K562 (cell line): ENCODE data around the gene TMEM203. TPM values are rescaled to one million over a fixed set of nuclear protein-coding genes. Genes with fewer than 3 reads are reported as not detected.
A peak's percentile ranks its signal among the peaks of the same experiment; 100 is the strongest.

Experiments
- ATAC-seq: fragments of 200-7000 bp; cut with Tn5 transposase; 3 replicates; pipeline ENCODE4 v1.9.1; 2020; ENCODE audit warnings: moderate library complexity
- BruUV-seq: library from RNA; stranded (reverse); fragments of 400-500 nt; replicated peaks from 2 replicates; lab custom pipeline; 2021; lab: Mats Ljungman, UMichigan
- CTCF ChIA-PET: fragments of 300-600 bp; formaldehyde crosslinking; extraction: SDS; loops from one replicate; lab custom pipeline; 2021; ENCODE audit warnings: low intra/inter-chr PET ratio; lab: Yijun Ruan, JAX
- POLR2A ChIA-PET: fragments of 300-600, 350-650 bp; sonication (Branson Sonifier 250); formaldehyde crosslinking; extraction: SDS; loops from one replicate; lab custom pipeline; 2021; ENCODE audit warnings: antibody characterized with exemption, inconsistent platforms; lab: Yijun Ruan, JAX
- DNase-seq, 4 experiments: peaks; one replicate each; pipeline versions ENCODE4 v3.0.0 to v3.0.0-alpha.2; 2011 to 2018; ENCODE audit warnings: low spot score in 3 of 4, mixed read lengths in 3 of 4; ENCODE audit errors: extremely low read depth in 1 of 4
- FAIRE-seq: peaks from 2 replicates; lab custom pipeline; 2011; peaks lifted over from hg19 to GRCh38; lab: Jason Lieb, UNC
- H2AFZ ChIP-seq: 2 replicates; pipeline ENCODE4 v1.6.0; 2011; ENCODE audit warnings: low read depth, low read length, control low read depth, inconsistent platforms
- H3K27ac ChIP-seq: fragments of 200-600 bp; 3 replicates; pipeline ENCODE4 v1.8.0; 2011; ENCODE audit warnings: low read depth, mild to moderate bottlenecking, control low read depth, inconsistent platforms, low read length, moderate library complexity, mixed read lengths; ENCODE audit errors: extremely low read depth
- H3K27me3 ChIP-seq, 2 experiments: fragments of 300-600 bp in 1 of 2; 2 replicates in 1 of 2; 3 replicates in 1 of 2; pipeline versions ENCODE4 v1.6.0 to v1.8.0; 2011; ENCODE audit warnings: inconsistent platforms in 2 of 2, low read length in 2 of 2, mild to moderate bottlenecking in 1 of 2, mixed read lengths in 1 of 2, moderate library complexity in 1 of 2; ENCODE audit not compliant: control insufficient read depth in 2 of 2, insufficient read depth in 2 of 2
- H3K36me3 ChIP-seq: fragments of 300-600 bp; 3 replicates; pipeline ENCODE4 v1.8.0; 2011; ENCODE audit warnings: mild to moderate bottlenecking, low read length, inconsistent platforms; ENCODE audit not compliant: control insufficient read depth, insufficient read depth
- H3K4me1 ChIP-seq, 2 experiments: fragments of 200-600 bp in 1 of 2; replicated peaks in 1 of 2; 2 replicates in 1 of 2; 3 replicates in 1 of 2; pipeline versions ENCODE4 v1.5.1 to v1.8.0; 2011; ENCODE audit warnings: inconsistent platforms in 2 of 2, low read length in 2 of 2, mild to moderate bottlenecking in 1 of 2, mixed read lengths in 1 of 2, moderate library complexity in 1 of 2; ENCODE audit not compliant: control insufficient read depth in 2 of 2, insufficient read depth in 2 of 2
- H3K4me2 ChIP-seq: 2 replicates; pipeline ENCODE4 v1.6.1; 2011; ENCODE audit warnings: low read length, control low read depth, inconsistent platforms, mixed read lengths; ENCODE audit not compliant: insufficient read depth
- H3K4me3 ChIP-seq: fragments of 200-600 bp; sonication (generic), shearing (Covaris generic); 2 replicates; pipeline ENCODE4 v1.5.1; 2016; ENCODE audit warnings: control low read depth, inconsistent platforms
- H3K79me2 ChIP-seq: fragments of 200-600 bp; 3 replicates; pipeline ENCODE4 v1.8.0; 2011; ENCODE audit warnings: low read length, inconsistent platforms; ENCODE audit not compliant: control insufficient read depth, insufficient read depth
- H3K9ac ChIP-seq, 2 experiments: 2 replicates each; pipeline versions ENCODE4 v1.6.0 to v1.6.1; 2011; ENCODE audit warnings: low read depth in 2 of 2, low read length in 2 of 2, control low read depth in 1 of 2, inconsistent platforms in 1 of 2, mild to moderate bottlenecking in 1 of 2, mixed read lengths in 1 of 2; ENCODE audit not compliant: insufficient read depth in 1 of 2
- H3K9me1 ChIP-seq: one replicate; pipeline ENCODE4 v1.6.0; 2011; ENCODE audit warnings: inconsistent platforms, mild to moderate bottlenecking, low read length, moderate library complexity; ENCODE audit not compliant: control insufficient read depth, insufficient read depth
- H3K9me3 ChIP-seq: replicated peaks from 2 replicates; pipeline ENCODE4 v1.5.1; 2011; ENCODE audit warnings: low read depth, low read length, inconsistent platforms; ENCODE audit not compliant: control insufficient read depth, insufficient read depth
- H4K20me1 ChIP-seq: replicated peaks from 2 replicates; pipeline ENCODE4 v1.6.1; 2011; ENCODE audit warnings: low read length, inconsistent platforms, mixed read lengths; ENCODE audit not compliant: control insufficient read depth, insufficient read depth
- BRD9 ChIP-seq: fragments of 450-650 bp; IDR thresholded peaks from 2 replicates; pipeline ENCODE4 v1.6.1; 2018; ENCODE audit warnings: low read depth; ENCODE audit not compliant: partially characterized antibody
- SNRNP70 ChIP-seq: fragments of 200-400 bp; formaldehyde crosslinking; optimal IDR thresholded peaks from 2 replicates; pipeline ENCODE3; 2017; ENCODE audit warnings: low read depth, low read length
- ZC3H8 ChIP-seq: fragments of 450-650 bp; IDR thresholded peaks from 2 replicates; pipeline ENCODE4 v1.6.1; 2017
- WGBS: fragments of 100-300 bp; shearing (Covaris generic); methylation state at CpG from one replicate; pipeline ENCODE4 v1.1.6; 2016; ENCODE audit warnings: low coverage, mixed read lengths; ENCODE audit not compliant: insufficient coverage; ENCODE audit errors: missing lambda C conversion rate; 5-methylcytosine and 5-hydroxymethylcytosine counted together
- in situ Hi-C: fragments of 300-500 bp; cut with MboI; formaldehyde crosslinking; loops from 4 replicates; pipeline ENCODE4 v1.15.0; 2018; ENCODE audit warnings: inconsistent platforms, mixed read lengths
- intact Hi-C: fragments of 100-400 bp; cut with micrococcal nuclease; formaldehyde crosslinking; loops from 2 replicates; pipeline ENCODE4 v1.14.2; 2022
- polyA plus RNA-seq, 8 experiments: library from polyadenylated mRNA; depleted of rRNA in 4 of 8; stranded (reverse) in 5 of 8; unstranded in 3 of 8; fragments of >200 nt; fragmentation: Nextera tagmentation in 2 of 8; fragmentation: Illumina TruSeq in 1 of 8; extraction: Ambion mirVana in 2 of 8; extraction: Trizol in 1 of 8; gene quantifications; 2 replicates each; pipeline versions ENCODE4 v1.2.1 to v1.2.3, GENCODE V29; 2011 to 2014; ENCODE audit warnings: inconsistent platforms in 1 of 8, missing spikeins in 1 of 8
- total RNA-seq, 7 experiments: library from RNA; depleted of rRNA in 6 of 7; stranded (reverse); fragments of >200 nt in 6 of 7; fragmentation: Illumina TruSeq in 2 of 7; extraction: Trizol in 2 of 7; gene quantifications; 2 replicates each; pipeline versions ENCODE4 v1.2.1 to v1.2.3, GENCODE V29; 2011 to 2021; ENCODE audit warnings: low replicate concordance in 1 of 7
- TF ChIP-seq, protein P1 (sequence below): fragments of 200-800 bp; sonication (Bioruptor generic); IDR thresholded peaks from 2 replicates; pipeline ENCODE4 v1.6.1; 2017; ENCODE audit warnings: missing genetic modification characterization, missing compliant biosample characterization
- TF ChIP-seq, protein P2 (sequence below): fragments of 250-450 bp; sonication (Bioruptor Pico); IDR thresholded peaks from 2 replicates; pipeline ENCODE4 v1.8.0; 2022; ENCODE audit warnings: moderate library complexity, mild to moderate bottlenecking, inconsistent platforms
- TF ChIP-seq, protein P3 (sequence below), 2 experiments: fragments of 450-650 bp; formaldehyde crosslinking in 1 of 2; IDR thresholded peaks; 2 replicates each; pipeline versions ENCODE4 v1.4.0 to v1.6.1; 2014 to 2020; ENCODE audit warnings: mild to moderate bottlenecking in 2 of 2, borderline replicate concordance in 1 of 2, low read depth in 1 of 2
- TF ChIP-seq, protein P4 (sequence below), 2 experiments: IDR thresholded peaks; 2 replicates each; pipeline ENCODE4 v1.6.1; 2011; ENCODE audit warnings: borderline replicate concordance in 1 of 2, control low read depth in 1 of 2, low read depth in 1 of 2, low read length in 1 of 2, mild to moderate bottlenecking in 1 of 2, mixed read lengths in 1 of 2, moderate library complexity in 1 of 2; ENCODE audit not compliant: insufficient read depth in 1 of 2, insufficient read length in 1 of 2, poor library complexity in 1 of 2, severe bottlenecking in 1 of 2; ENCODE audit errors: extremely low read depth in 1 of 2

Gene TMEM203
- total and polyA plus RNA-seq, 9 of the 15 experiments (the other 6 are each of a cell fraction or from before 2014, with no cell fraction given), result 8.8 to 59.5 (median 37.6) TPM

DNA sequence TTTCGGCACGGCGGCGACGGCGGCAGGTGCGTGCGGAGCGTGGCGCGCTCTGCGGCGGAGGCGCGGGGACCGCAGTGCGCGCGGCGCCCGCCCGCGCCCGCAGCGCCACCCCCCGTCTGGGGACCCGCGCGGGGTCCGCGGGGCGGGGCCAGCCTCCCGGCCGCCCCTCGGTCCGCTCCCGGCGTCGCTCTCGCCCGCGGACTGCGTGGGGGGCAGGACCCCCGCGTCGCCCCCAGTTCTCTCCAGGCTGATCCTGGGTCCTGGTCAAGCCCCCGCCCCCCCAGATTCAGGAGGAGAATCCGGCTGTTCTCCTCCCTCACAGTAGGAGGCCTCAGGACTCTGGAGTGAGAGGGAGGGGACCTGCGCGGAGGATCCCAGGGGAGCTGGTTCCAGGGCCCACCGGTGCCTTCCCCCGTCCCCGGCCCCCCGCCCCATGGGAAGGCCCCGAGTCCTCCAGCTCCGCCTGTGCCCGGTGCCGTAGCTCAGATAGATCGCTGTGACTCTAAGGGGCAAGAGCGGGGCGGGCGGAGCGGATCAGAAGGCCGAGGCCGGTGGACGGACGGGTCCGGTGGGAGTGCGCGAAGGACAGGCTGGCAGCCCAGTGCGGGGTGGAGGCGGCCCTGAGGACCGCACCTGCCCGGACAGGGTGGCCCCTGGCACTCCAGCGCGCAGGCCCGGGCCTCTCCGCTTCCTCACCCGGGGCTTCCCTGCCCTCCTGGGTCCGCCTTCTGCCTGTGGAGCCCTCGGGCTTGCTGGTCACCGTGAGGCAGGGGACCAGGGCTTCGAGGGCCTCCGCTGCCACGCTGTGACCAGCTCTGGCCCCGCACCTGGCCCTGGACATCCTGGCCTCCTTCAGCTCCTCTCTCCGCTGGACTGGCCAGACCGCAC lies 17.0 kb upstream of the TMEM203 start, which contains the start of gene RNF208:
Gene RNF208 (minus strand): TSS at position 51 of the 888 bp plus-strand sequence. CDS start 1,028 bp downstream, outside the sequence.
- Histone ChIP-seq H3K4me2 (peak within 1 kb of the TSS; percentile 74), H3K27me3 (no peaks in the 10 kb centered on the region), H3K9me1 (no peaks in the 10 kb centered on the region), H2AFZ (peak within 1 kb of the TSS; percentile 70), H3K79me2 (peaks cover 16% of the 10 kb centered on the region; the same call in 2 of the 3 replicates), H4K20me1 (no peaks in the 10 kb centered on the region), H3K4me3 (peak within 1 kb of the TSS; percentile 85), H3K9me3 (no peaks in the 10 kb centered on the region), H3K4me1 (peaks cover 33 to 95% of the 10 kb centered on the region in 2 experiments), H3K9ac (peak within 1 kb of the TSS; percentile 68 to 97), H3K36me3 (peaks cover 11% of the 10 kb centered on the region; the same call in 1 of the 3 replicates), H3K27ac (peak within 1 kb of the TSS; percentile 83)
- ATAC-seq (peak; percentile 0; the same call in 1 of the 3 replicates), DNase-seq (no peak), FAIRE-seq (no peak)
- WGBS, result 53% methylated on average over 10 of the region's 88 CpGs
- no TSS peak for BruUV-seq
- ChIA-PET CTCF (no interaction called here), POLR2A (interaction anchor here (0.6 to 2.1 kb wide), 11 partner anchors 12 to 176 kb away, joined by 3 to 12 read pairs (median 5); partner anchors contain the start of genes SAPCD2, TPRN and TUBB4B)
- in situ Hi-C loops, result no loop called here
- intact Hi-C loops, result no loop called here
- TF ChIP-seq SNRNP70 (no peak), BRD9 (no peak), ZC3H8 (no peak)
- TF ChIP-seq, protein P1, sequence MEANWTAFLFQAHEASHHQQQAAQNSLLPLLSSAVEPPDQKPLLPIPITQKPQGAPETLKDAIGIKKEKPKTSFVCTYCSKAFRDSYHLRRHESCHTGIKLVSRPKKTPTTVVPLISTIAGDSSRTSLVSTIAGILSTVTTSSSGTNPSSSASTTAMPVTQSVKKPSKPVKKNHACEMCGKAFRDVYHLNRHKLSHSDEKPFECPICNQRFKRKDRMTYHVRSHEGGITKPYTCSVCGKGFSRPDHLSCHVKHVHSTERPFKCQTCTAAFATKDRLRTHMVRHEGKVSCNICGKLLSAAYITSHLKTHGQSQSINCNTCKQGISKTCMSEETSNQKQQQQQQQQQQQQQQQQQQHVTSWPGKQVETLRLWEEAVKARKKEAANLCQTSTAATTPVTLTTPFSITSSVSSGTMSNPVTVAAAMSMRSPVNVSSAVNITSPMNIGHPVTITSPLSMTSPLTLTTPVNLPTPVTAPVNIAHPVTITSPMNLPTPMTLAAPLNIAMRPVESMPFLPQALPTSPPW (CRISPR knock-in tag), result peak; percentile 20; the same call in 1 of the 2 replicates
- TF ChIP-seq, protein P2, sequence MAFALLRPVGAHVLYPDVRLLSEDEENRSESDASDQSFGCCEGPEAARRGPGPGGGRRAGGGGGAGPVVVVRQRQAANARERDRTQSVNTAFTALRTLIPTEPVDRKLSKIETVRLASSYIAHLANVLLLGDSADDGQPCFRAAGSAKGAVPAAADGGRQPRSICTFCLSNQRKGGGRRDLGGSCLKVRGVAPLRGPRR, result no peak
- TF ChIP-seq, protein P3, sequence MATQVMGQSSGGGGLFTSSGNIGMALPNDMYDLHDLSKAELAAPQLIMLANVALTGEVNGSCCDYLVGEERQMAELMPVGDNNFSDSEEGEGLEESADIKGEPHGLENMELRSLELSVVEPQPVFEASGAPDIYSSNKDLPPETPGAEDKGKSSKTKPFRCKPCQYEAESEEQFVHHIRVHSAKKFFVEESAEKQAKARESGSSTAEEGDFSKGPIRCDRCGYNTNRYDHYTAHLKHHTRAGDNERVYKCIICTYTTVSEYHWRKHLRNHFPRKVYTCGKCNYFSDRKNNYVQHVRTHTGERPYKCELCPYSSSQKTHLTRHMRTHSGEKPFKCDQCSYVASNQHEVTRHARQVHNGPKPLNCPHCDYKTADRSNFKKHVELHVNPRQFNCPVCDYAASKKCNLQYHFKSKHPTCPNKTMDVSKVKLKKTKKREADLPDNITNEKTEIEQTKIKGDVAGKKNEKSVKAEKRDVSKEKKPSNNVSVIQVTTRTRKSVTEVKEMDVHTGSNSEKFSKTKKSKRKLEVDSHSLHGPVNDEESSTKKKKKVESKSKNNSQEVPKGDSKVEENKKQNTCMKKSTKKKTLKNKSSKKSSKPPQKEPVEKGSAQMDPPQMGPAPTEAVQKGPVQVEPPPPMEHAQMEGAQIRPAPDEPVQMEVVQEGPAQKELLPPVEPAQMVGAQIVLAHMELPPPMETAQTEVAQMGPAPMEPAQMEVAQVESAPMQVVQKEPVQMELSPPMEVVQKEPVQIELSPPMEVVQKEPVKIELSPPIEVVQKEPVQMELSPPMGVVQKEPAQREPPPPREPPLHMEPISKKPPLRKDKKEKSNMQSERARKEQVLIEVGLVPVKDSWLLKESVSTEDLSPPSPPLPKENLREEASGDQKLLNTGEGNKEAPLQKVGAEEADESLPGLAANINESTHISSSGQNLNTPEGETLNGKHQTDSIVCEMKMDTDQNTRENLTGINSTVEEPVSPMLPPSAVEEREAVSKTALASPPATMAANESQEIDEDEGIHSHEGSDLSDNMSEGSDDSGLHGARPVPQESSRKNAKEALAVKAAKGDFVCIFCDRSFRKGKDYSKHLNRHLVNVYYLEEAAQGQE (IDR thresholded peaks at IDR 0.05; ENCODE audit: borderline replicate concordance), result no peak
- TF ChIP-seq, protein P3 (CRISPR knock-in tag; IDR thresholded peaks at IDR 0.05; ENCODE audit: low read depth), result peak; percentile 42; the same call in 1 of the 2 replicates
- TF ChIP-seq, protein P4, sequence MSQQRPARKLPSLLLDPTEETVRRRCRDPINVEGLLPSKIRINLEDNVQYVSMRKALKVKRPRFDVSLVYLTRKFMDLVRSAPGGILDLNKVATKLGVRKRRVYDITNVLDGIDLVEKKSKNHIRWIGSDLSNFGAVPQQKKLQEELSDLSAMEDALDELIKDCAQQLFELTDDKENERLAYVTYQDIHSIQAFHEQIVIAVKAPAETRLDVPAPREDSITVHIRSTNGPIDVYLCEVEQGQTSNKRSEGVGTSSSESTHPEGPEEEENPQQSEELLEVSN (IDR thresholded peaks at IDR 0.05; ENCODE audit: borderline replicate concordance in 1 of 2, extremely low read depth in 1 of 2, insufficient read depth in 1 of 2, insufficient read length in 1 of 2, low read depth in 1 of 2, low read length in 1 of 2, poor library complexity in 1 of 2, severe bottlenecking in 1 of 2), result no peak
